Measurements from ENCODE around the gene METTL1.

Gene METTL1

GRCh38 chr12:57752668-57753000, 19.3 kb downstream of the METTL1 start:
- DNase-seq: no peak

GRCh38 chr12:57751788-57752667, 19.9 kb downstream of the METTL1 start, which contains the start of gene CDK4:
TSS of gene CDK4 (minus strand) at chr12:57752310. CDS start at chr12:57751717, 593 bp downstream.
- DNase-seq: peak; percentile 100

- DNase-seq: no peak
These were observed 20.5 kb downstream of the METTL1 start for GRCh38 chr12:57751432-57751787.

- no peak for DNase-seq
These were observed 21.1 kb downstream of the METTL1 start for GRCh38 chr12:57750561-57751431.

- DNase-seq: no peak
These were observed 22.8 kb downstream of the METTL1 start for GRCh38 chr12:57749061-57749460.

- no peak for DNase-seq
These were observed 25.9 kb downstream of the METTL1 start for GRCh38 chr12:57746025-57746424.

GRCh38 chr12:57745485-57745881, 26.4 kb downstream of the METTL1 start:
- no peak for DNase-seq

GRCh38 chr12:57744777-57745484, 27.0 kb downstream of the METTL1 start, which contains the start of gene TSPAN31:
TSS of gene TSPAN31 (plus strand) at chr12:57745039. CDS start at chr12:57745155, 116 bp downstream.
- peak; percentile 99 for DNase-seq

- peak; percentile 88 for DNase-seq
These were observed 27.6 kb downstream of the METTL1 start for GRCh38 chr12:57744194-57744776.

GRCh38 chr12:57743769-57744168, 28.1 kb downstream of the METTL1 start:
- DNase-seq: no peak

- no peak for DNase-seq
These were observed 29.8 kb downstream of the METTL1 start for GRCh38 chr12:57741844-57742738.

- DNase-seq: no peak
These were observed 30.5 kb downstream of the METTL1 start for GRCh38 chr12:57741413-57741789.

GRCh38 chr12:57740656-57741412, 31.1 kb downstream of the METTL1 start:
- DNase-seq: no peak

- no peak for DNase-seq
These were observed 31.9 kb downstream of the METTL1 start for GRCh38 chr12:57739914-57740538.

- DNase-seq: no peak
These were observed 32.5 kb downstream of the METTL1 start for GRCh38 chr12:57739387-57739786.

GRCh38 chr12:57738661-57739237, 33.2 kb downstream of the METTL1 start, which contains the start of gene AGAP2:
TSS of gene AGAP2 (minus strand) at chr12:57738742. CDS start at chr12:57738246, 496 bp downstream.
- DNase-seq: no peak

GRCh38 chr12:57737467-57738460, 34.1 kb downstream of the METTL1 start:
- DNase-seq: no peak
